Calu3 (cell line): ENCODE data around the gene TMEM222. TPM values are rescaled to one million over a fixed set of nuclear protein-coding genes. Genes with fewer than 3 reads are reported as not detected.

Experiments
- BruUV-seq: library from RNA; stranded (reverse); fragments of 400-500 nt; replicated peaks from 2 replicates; lab custom pipeline; 2021; lab: Mats Ljungman, UMichigan
- CTCF ChIA-PET: fragments of 300-600 bp; sonication (Branson Sonifier 250); formaldehyde crosslinking; loops from one replicate; lab custom pipeline; 2022; ENCODE audit warnings: antibody characterized with exemption; lab: Charles Lee
- DNase-seq: peaks from one replicate; pipeline ENCODE4 v3.0.0; 2022
- H3K27ac Mint-ChIP-seq: one replicate; pipeline ENCODE4 v1.8.0; 2022; ENCODE audit warnings: mixed read lengths; ENCODE audit not compliant: unreplicated experiment
- H3K27me3 Mint-ChIP-seq: one replicate; pipeline ENCODE4 v1.8.0; 2022; ENCODE audit warnings: mixed read lengths; ENCODE audit not compliant: unreplicated experiment
- H3K36me3 Mint-ChIP-seq: one replicate; pipeline ENCODE4 v1.8.0; 2022; ENCODE audit warnings: mild to moderate bottlenecking, moderate library complexity, mixed read lengths; ENCODE audit not compliant: insufficient read depth, unreplicated experiment
- H3K4me1 Mint-ChIP-seq: one replicate; pipeline ENCODE4 v1.8.0; 2022; ENCODE audit warnings: mild to moderate bottlenecking, low read depth, mixed read lengths; ENCODE audit not compliant: unreplicated experiment
- H3K4me3 Mint-ChIP-seq: one replicate; pipeline ENCODE4 v1.8.0; 2022; ENCODE audit warnings: mild to moderate bottlenecking, low read depth, moderate library complexity, mixed read lengths; ENCODE audit not compliant: unreplicated experiment
- H3K9me3 Mint-ChIP-seq: one replicate; pipeline ENCODE4 v1.8.0; 2022; ENCODE audit warnings: low read depth, mixed read lengths; ENCODE audit not compliant: unreplicated experiment
- CTCF ChIP-seq: fragments of 200-600 bp; IDR thresholded peaks from one replicate; pipeline ENCODE4 v1.8.0; 2022; ENCODE audit warnings: antibody characterized with exemption; ENCODE audit not compliant: unreplicated experiment
- intact Hi-C: fragments of 100-400 bp; cut with micrococcal nuclease; formaldehyde crosslinking; loops from one replicate; pipeline ENCODE4 v1.10.0; 2022; ENCODE audit not compliant: unreplicated experiment
- total RNA-seq: library from RNA; stranded (reverse); gene quantifications from 2 replicates; pipeline ENCODE4 v1.2.3, GENCODE V29; 2022

The TMEM222 gene
- total RNA-seq, 1 experiment from 2014 or later, result 30.4 TPM

- DNase-seq, result no peak
- no peaks in the 10 kb centered on the region for H3K4me1 Mint-ChIP-seq
- CTCF ChIA-PET, result interaction anchor here (0.7 to 0.9 kb wide), 2 partner anchors 87 to 131 kb away, joined by 3 to 4 read pairs; no protein-coding TSS in a partner anchor
- H3K27ac Mint-ChIP-seq, result no peak overlapping the region
- H3K9me3 Mint-ChIP-seq, result no peaks in the 10 kb centered on the region
- H3K36me3 Mint-ChIP-seq, result no peaks in the 10 kb centered on the region
- no TSS peak for BruUV-seq
- no peak overlapping the region for H3K4me3 Mint-ChIP-seq
- H3K27me3 Mint-ChIP-seq, result no peaks in the 10 kb centered on the region
- no peak for TF ChIP-seq CTCF
- intact Hi-C loops, result no loop called here
These were observed 13.9 kb upstream of the TMEM222 start for GRCh38 chr1:27307874-27308598.

GRCh38 chr1:27314169-27314568 lies 7.8 kb upstream of the TMEM222 start:
- Mint-ChIP-seq H3K36me3 (no peaks in the 10 kb centered on the region), H3K4me1 (no peaks in the 10 kb centered on the region), H3K27ac (no peak overlapping the region), H3K9me3 (no peaks in the 10 kb centered on the region), H3K27me3 (peaks cover 8% of the 10 kb centered on the region), H3K4me3 (no peak overlapping the region)
- no TSS peak for BruUV-seq
- intact Hi-C loops, result no loop called here
- no peak for TF ChIP-seq CTCF
- DNase-seq, result no peak
- CTCF ChIA-PET, result interaction anchor here (0.7 kb wide), 1 partner anchor 105 kb away, joined by 4 read pairs; no protein-coding TSS in a partner anchor

GRCh38 chr1:27314737-27315136 lies 7.2 kb upstream of the TMEM222 start:
- Mint-ChIP-seq H3K4me3 (no peak overlapping the region), H3K9me3 (no peaks in the 10 kb centered on the region), H3K27me3 (peaks cover 8% of the 10 kb centered on the region), H3K4me1 (no peaks in the 10 kb centered on the region), H3K36me3 (no peaks in the 10 kb centered on the region), H3K27ac (no peak overlapping the region)
- CTCF ChIA-PET, result interaction anchor here (0.7 kb wide), 1 partner anchor 104 kb away, joined by 4 read pairs; no protein-coding TSS in a partner anchor
- intact Hi-C loops, result no loop called here
- DNase-seq, result no peak
- TF ChIP-seq CTCF, result no peak
- no TSS peak for BruUV-seq

GRCh38 chr1:27316860-27317259 lies 5.1 kb upstream of the TMEM222 start:
- Mint-ChIP-seq H3K36me3 (peaks cover 3% of the 10 kb centered on the region), H3K27ac (no peak overlapping the region), H3K9me3 (no peaks in the 10 kb centered on the region), H3K27me3 (peaks cover 8% of the 10 kb centered on the region), H3K4me1 (no peaks in the 10 kb centered on the region), H3K4me3 (no peak overlapping the region)
- CTCF ChIA-PET, result interaction anchor here (0.7 kb wide), 1 partner anchor 11 kb away, joined by 5 read pairs; no protein-coding TSS in a partner anchor
- intact Hi-C loops, result no loop called here
- DNase-seq, result no peak
- BruUV-seq, result no TSS peak
- no peak for TF ChIP-seq CTCF
